Measurements from ENCODE around the gene HLF.

HLF gene

GRCh38 chr17:55347341-55347740 lies 82.6 kb downstream of the HLF start:
- Histone ChIP-seq H3K4me2 (no peak overlapping the region), H4K20me1 (no peaks in the 10 kb centered on the region), H3K9ac (no peak overlapping the region), H3K27me3 (no peaks in the 10 kb centered on the region), H3K4me1 (0 out of 20 replicates have a peak, but pooled peaks cover 0 to 4% (median 0%) of the 10 kb centered on the region in 10 experiments), H3K9me3 (replicated peaks in 1 of 11) (peaks cover 0 to 5% (median 0%) of the 10 kb centered on the region in 11 experiments; a peak in 3 of 22 replicates), H3K36me3 (no peaks in the 10 kb centered on the region), H3K27ac (no peak overlapping the region), H3K4me3 (no peak overlapping the region)
- TF ChIP-seq Cebpa-rat (IDR thresholded peaks at IDR 0.05) = no peak

GRCh38 chr17:55348749-55349354 lies 84.1 kb downstream of the HLF start:
- Histone ChIP-seq H3K27me3 (no peaks in the 10 kb centered on the region), H3K9me3 (replicated peaks in 1 of 11) (peaks cover 0 to 9% (median 5%) of the 10 kb centered on the region in 11 experiments; a peak in 9 of 22 replicates), H3K4me3 (no peak overlapping the region), H3K27ac (no peak overlapping the region), H3K36me3 (no peaks in the 10 kb centered on the region), H3K4me2 (no peak overlapping the region), H3K4me1 (0 out of 20 replicates have a peak, but pooled peaks cover 0 to 4% (median 0%) of the 10 kb centered on the region in 10 experiments), H3K9ac (no peak overlapping the region), H4K20me1 (no peaks in the 10 kb centered on the region)
- no peak for TF ChIP-seq Cebpa-rat (IDR thresholded peaks at IDR 0.05)

- TF ChIP-seq Cebpa-rat (IDR thresholded peaks at IDR 0.05) = no peak
- Histone ChIP-seq H3K4me1 (0 out of 20 replicates have a peak, but pooled peaks cover 0 to 4% (median 0%) of the 10 kb centered on the region in 10 experiments), H3K9ac (no peak overlapping the region), H3K4me3 (no peak overlapping the region), H3K36me3 (no peaks in the 10 kb centered on the region), H3K27me3 (no peaks in the 10 kb centered on the region), H3K4me2 (no peak overlapping the region), H4K20me1 (no peaks in the 10 kb centered on the region), H3K9me3 (replicated peaks in 1 of 11) (peaks cover 0 to 12% (median 5%) of the 10 kb centered on the region in 11 experiments; a peak in 9 of 22 replicates), H3K27ac (no peak overlapping the region)
These were observed 86.1 kb downstream of the HLF start for GRCh38 chr17:55350825-55351205.

GRCh38 chr17:55351226-55351625 lies 86.5 kb downstream of the HLF start:
- Histone ChIP-seq H3K27me3 (no peaks in the 10 kb centered on the region), H3K9ac (no peak overlapping the region), H3K9me3 (replicated peaks in 1 of 11) (peaks cover 0 to 12% (median 5%) of the 10 kb centered on the region in 11 experiments; a peak in 9 of 22 replicates), H4K20me1 (no peaks in the 10 kb centered on the region), H3K4me2 (no peak overlapping the region), H3K27ac (no peak overlapping the region), H3K36me3 (no peaks in the 10 kb centered on the region), H3K4me3 (no peak overlapping the region), H3K4me1 (0 out of 20 replicates have a peak, but pooled peaks cover 0 to 4% (median 0%) of the 10 kb centered on the region in 10 experiments)
- TF ChIP-seq Cebpa-rat (IDR thresholded peaks at IDR 0.05) = no peak

GRCh38 chr17:55354010-55354409 lies 89.2 kb downstream of the HLF start:
- no peak overlapping the region for H3K4me2 ChIP-seq
- no peak overlapping the region for H3K4me3 ChIP-seq
- TF ChIP-seq Cebpa-rat (IDR thresholded peaks at IDR 0.05) = no peak
- H4K20me1 ChIP-seq = no peaks in the 10 kb centered on the region
- no peaks in the 10 kb centered on the region for H3K36me3 ChIP-seq
- no peak overlapping the region for H3K9ac ChIP-seq
- no peaks in the 10 kb centered on the region for H3K27me3 ChIP-seq
- H3K27ac ChIP-seq = no peak overlapping the region
- H3K4me1 ChIP-seq = 0 out of 20 replicates have a peak, but pooled peaks cover 0 to 3% (median 0%) of the 10 kb centered on the region in 10 experiments
- H3K9me3 ChIP-seq (replicated peaks in 1 of 11) = peaks cover 0 to 7% (median 4%) of the 10 kb centered on the region in 11 experiments; a peak in 7 of 22 replicates

- Histone ChIP-seq H3K9me3 (replicated peaks in 1 of 11) (peaks cover under 1 to 11% (median 4%) of the 10 kb centered on the region in 11 experiments; a peak in 12 of 22 replicates), H3K4me2 (no peak overlapping the region), H3K27ac (no peak overlapping the region), H4K20me1 (no peaks in the 10 kb centered on the region), H3K4me3 (no peak overlapping the region), H3K9ac (no peak overlapping the region), H3K4me1 (no peaks in the 10 kb centered on the region), H3K36me3 (no peaks in the 10 kb centered on the region), H3K27me3 (no peaks in the 10 kb centered on the region)
- no peak for TF ChIP-seq Cebpa-rat (IDR thresholded peaks at IDR 0.05)
These were observed 90.2 kb downstream of the HLF start for GRCh38 chr17:55354941-55355340.

GRCh38 chr17:55356434-55357328 lies 91.9 kb downstream of the HLF start:
- no peak for TF ChIP-seq Cebpa-rat (IDR thresholded peaks at IDR 0.05)
- Histone ChIP-seq H3K27me3 (no peaks in the 10 kb centered on the region), H3K9me3 (replicated peaks in 1 of 11) (peaks cover 15 to 28% (median 20%) of the 10 kb centered on the region in 11 experiments; a peak in 21 of 22 replicates), H3K4me3 (no peak overlapping the region), H4K20me1 (no peaks in the 10 kb centered on the region), H3K9ac (no peak overlapping the region), H3K36me3 (no peaks in the 10 kb centered on the region), H3K4me2 (no peak overlapping the region), H3K4me1 (no peaks in the 10 kb centered on the region), H3K27ac (no peak overlapping the region)

- H3K27ac ChIP-seq = no peak overlapping the region
These were observed 96.2 kb downstream of the HLF start for GRCh38 chr17:55360971-55361370.

GRCh38 chr17:55363033-55363432 lies 98.3 kb downstream of the HLF start:
- H3K36me3 ChIP-seq = no peaks in the 10 kb centered on the region
- TF ChIP-seq Cebpa-rat (IDR thresholded peaks at IDR 0.05) = no peak
- no peak overlapping the region for H3K9ac ChIP-seq
- H3K9me3 ChIP-seq (replicated peaks in 1 of 11) = peaks cover 13 to 27% (median 19%) of the 10 kb centered on the region in 11 experiments; a peak in 21 of 22 replicates
- H3K4me2 ChIP-seq = no peak overlapping the region
- no peak overlapping the region for H3K4me3 ChIP-seq
- no peaks in the 10 kb centered on the region for H3K27me3 ChIP-seq
- H3K4me1 ChIP-seq = no peaks in the 10 kb centered on the region
- no peak overlapping the region for H3K27ac ChIP-seq
- no peaks in the 10 kb centered on the region for H4K20me1 ChIP-seq

More at GRCh38 chr17:55360971-55361370, 96.2 kb downstream of the HLF start:
- H3K4me2 ChIP-seq = no peak overlapping the region
- H3K4me1 ChIP-seq = no peaks in the 10 kb centered on the region
- no peaks in the 10 kb centered on the region for H4K20me1 ChIP-seq
- H3K27me3 ChIP-seq = no peaks in the 10 kb centered on the region
- no peak for TF ChIP-seq Cebpa-rat (IDR thresholded peaks at IDR 0.05)
- no peak overlapping the region for H3K4me3 ChIP-seq
- H3K36me3 ChIP-seq = no peaks in the 10 kb centered on the region
- peaks cover 13 to 27% (median 19%) of the 10 kb centered on the region in 11 experiments; a peak in 21 of 22 replicates for H3K9me3 ChIP-seq (replicated peaks in 1 of 11)
- no peak overlapping the region for H3K9ac ChIP-seq
